ENCODE results near the gene POFUT1.

Gene POFUT1

GRCh38 chr20:32278199-32278643 lies 70.5 kb downstream of the POFUT1 start:
- DNase-seq (ENCODE audit: low spot score), result peak; percentile 82

- no peak for DNase-seq (ENCODE audit: low spot score)
These were observed 74.0 kb downstream of the POFUT1 start for GRCh38 chr20:32281711-32282110.

GRCh38 chr20:32282461-32282860 lies 74.8 kb downstream of the POFUT1 start:
- DNase-seq (ENCODE audit: low spot score), result no peak

GRCh38 chr20:32285082-32285620 lies 77.5 kb downstream of the POFUT1 start:
- no peak for DNase-seq (ENCODE audit: low spot score)

GRCh38 chr20:32285621-32286371 lies 78.1 kb downstream of the POFUT1 start:
- peak; percentile 57 for DNase-seq (ENCODE audit: low spot score)

- DNase-seq (ENCODE audit: low spot score), result no peak
These were observed 79.6 kb downstream of the POFUT1 start for GRCh38 chr20:32287231-32287638.

All from germinal center (tissue), 1 donor.